Uterus (tissue), 2 donors: Measurements from ENCODE around the gene NRXN3.

Experiments used
- POLR2A ChIP-seq, 2 donors: fragments of 450-650 bp; IDR thresholded peaks; one replicate each; pipeline ENCODE4 v1.6.1; 2016; ENCODE audit warnings: antibody characterized with exemption in 2 of 2, mild to moderate bottlenecking in 1 of 2, moderate library complexity in 1 of 2
- TF ChIP-seq, protein P1 (sequence below), 4 experiments: fragments of 200-600 bp in 2 of 4; fragments of 450-650 bp in 2 of 4; sonication (generic) in 2 of 4; IDR thresholded peaks; one replicate each; pipeline ENCODE4 v1.5.1; 2016 to 2019; ENCODE audit warnings: antibody characterized with exemption in 4 of 4, mild to moderate bottlenecking in 2 of 4, moderate library complexity in 1 of 4

DNA sequence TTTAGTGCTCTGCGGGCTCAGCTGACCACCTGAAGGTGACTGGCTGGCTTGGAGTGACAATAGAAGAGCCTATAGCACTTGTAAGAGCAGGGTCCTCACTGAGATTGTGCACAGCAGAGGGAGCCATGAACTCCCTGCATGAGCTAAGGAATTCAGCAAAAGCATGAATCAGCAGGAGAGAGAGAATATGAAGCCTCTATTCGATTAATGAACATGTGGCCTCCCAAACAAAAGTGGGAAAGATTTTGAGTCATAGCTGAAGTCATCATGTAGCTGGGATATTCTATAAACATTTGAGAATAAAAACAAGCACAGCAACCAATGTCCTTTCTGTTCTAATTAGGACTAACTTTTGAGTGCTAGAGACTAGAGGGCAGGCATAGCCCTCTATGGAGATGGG lies 1414.5 kb downstream of the NRXN3 start:
- TF ChIP-seq, protein P1, sequence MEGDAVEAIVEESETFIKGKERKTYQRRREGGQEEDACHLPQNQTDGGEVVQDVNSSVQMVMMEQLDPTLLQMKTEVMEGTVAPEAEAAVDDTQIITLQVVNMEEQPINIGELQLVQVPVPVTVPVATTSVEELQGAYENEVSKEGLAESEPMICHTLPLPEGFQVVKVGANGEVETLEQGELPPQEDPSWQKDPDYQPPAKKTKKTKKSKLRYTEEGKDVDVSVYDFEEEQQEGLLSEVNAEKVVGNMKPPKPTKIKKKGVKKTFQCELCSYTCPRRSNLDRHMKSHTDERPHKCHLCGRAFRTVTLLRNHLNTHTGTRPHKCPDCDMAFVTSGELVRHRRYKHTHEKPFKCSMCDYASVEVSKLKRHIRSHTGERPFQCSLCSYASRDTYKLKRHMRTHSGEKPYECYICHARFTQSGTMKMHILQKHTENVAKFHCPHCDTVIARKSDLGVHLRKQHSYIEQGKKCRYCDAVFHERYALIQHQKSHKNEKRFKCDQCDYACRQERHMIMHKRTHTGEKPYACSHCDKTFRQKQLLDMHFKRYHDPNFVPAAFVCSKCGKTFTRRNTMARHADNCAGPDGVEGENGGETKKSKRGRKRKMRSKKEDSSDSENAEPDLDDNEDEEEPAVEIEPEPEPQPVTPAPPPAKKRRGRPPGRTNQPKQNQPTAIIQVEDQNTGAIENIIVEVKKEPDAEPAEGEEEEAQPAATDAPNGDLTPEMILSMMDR (IDR thresholded peaks at IDR 0.05), result no peak
- TF ChIP-seq POLR2A (IDR thresholded peaks at IDR 0.05), result no peak
